Uterus (tissue), 2 donors: ENCODE results near the gene TRMT10C.

Experiments
- POLR2A ChIP-seq, 2 donors: fragments of 450-650 bp; IDR thresholded peaks; one replicate each; pipeline ENCODE4 v1.6.1; 2016; ENCODE audit warnings: antibody characterized with exemption in 2 of 2, mild to moderate bottlenecking in 1 of 2, moderate library complexity in 1 of 2
- TF ChIP-seq, protein P1 (sequence below), 4 experiments: fragments of 200-600 bp in 2 of 4; fragments of 450-650 bp in 2 of 4; sonication (generic) in 2 of 4; IDR thresholded peaks; one replicate each; pipeline ENCODE4 v1.5.1; 2016 to 2019; ENCODE audit warnings: antibody characterized with exemption in 4 of 4, mild to moderate bottlenecking in 2 of 4, moderate library complexity in 1 of 4

DNA sequence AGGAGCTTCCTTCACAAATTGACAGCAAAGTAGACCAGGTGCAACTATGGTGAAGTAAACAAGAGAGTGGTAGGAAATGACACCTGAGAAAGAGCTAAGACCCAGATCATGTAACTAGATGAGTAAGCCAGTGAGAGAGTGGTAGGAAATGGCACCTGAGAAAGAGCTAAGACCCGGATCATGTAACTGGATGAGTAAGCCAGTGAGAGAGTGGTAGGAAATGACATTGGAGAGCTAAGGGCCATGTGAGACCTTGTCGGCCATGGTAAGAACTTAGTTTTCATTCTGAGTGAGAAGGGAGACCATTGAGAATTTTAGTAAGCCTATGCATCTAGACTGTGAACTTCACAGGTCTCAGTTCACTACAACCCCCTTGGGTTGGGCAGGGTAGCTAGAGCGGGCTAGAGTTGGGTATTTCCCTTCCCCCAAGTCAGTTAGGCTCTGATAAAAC lies 43.2 kb upstream of the TRMT10C start:
- TF ChIP-seq, protein P1, sequence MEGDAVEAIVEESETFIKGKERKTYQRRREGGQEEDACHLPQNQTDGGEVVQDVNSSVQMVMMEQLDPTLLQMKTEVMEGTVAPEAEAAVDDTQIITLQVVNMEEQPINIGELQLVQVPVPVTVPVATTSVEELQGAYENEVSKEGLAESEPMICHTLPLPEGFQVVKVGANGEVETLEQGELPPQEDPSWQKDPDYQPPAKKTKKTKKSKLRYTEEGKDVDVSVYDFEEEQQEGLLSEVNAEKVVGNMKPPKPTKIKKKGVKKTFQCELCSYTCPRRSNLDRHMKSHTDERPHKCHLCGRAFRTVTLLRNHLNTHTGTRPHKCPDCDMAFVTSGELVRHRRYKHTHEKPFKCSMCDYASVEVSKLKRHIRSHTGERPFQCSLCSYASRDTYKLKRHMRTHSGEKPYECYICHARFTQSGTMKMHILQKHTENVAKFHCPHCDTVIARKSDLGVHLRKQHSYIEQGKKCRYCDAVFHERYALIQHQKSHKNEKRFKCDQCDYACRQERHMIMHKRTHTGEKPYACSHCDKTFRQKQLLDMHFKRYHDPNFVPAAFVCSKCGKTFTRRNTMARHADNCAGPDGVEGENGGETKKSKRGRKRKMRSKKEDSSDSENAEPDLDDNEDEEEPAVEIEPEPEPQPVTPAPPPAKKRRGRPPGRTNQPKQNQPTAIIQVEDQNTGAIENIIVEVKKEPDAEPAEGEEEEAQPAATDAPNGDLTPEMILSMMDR (IDR thresholded peaks at IDR 0.05) = no peak
- TF ChIP-seq POLR2A (IDR thresholded peaks at IDR 0.05) = no peak
